PC-9 (cell line): ENCODE measurements around the gene EHBP1.

Source experiments
- CTCF ChIP-seq: fragments of 200-600 bp; sonication (generic); conservative IDR thresholded peaks from 2 replicates; pipeline ENCODE4 v1.6.1; 2017; ENCODE audit warnings: mixed run types, antibody characterized with exemption, mild to moderate bottlenecking, moderate library complexity
- EZH2 ChIP-seq: fragments of 200-600 bp; sonication (generic); IDR thresholded peaks from 2 replicates; pipeline ENCODE4 v1.8.0; 2017; ENCODE audit warnings: antibody characterized with exemption, low read depth

- no peak for TF ChIP-seq CTCF
- no peak for TF ChIP-seq EZH2
These were observed 329.0 kb downstream of the EHBP1 start for GRCh38 chr2:63034526-63034925.
